GM19351 (cell line): ENCODE data around the gene VPS33A.
"Not testable (repeated sequence)": the region's sequence is repeated elsewhere in the genome, so short reads cannot be mapped to it uniquely, and the experiment has no call there.

Experiments
- ATAC-seq: cut with Tn5 transposase; IDR thresholded peaks from one replicate; pipeline ENCODE4 v1.9.1; 2021; ENCODE audit warnings: mild to moderate bottlenecking, moderate library complexity; ENCODE audit not compliant: unreplicated experiment

The VPS33A gene

DNA sequence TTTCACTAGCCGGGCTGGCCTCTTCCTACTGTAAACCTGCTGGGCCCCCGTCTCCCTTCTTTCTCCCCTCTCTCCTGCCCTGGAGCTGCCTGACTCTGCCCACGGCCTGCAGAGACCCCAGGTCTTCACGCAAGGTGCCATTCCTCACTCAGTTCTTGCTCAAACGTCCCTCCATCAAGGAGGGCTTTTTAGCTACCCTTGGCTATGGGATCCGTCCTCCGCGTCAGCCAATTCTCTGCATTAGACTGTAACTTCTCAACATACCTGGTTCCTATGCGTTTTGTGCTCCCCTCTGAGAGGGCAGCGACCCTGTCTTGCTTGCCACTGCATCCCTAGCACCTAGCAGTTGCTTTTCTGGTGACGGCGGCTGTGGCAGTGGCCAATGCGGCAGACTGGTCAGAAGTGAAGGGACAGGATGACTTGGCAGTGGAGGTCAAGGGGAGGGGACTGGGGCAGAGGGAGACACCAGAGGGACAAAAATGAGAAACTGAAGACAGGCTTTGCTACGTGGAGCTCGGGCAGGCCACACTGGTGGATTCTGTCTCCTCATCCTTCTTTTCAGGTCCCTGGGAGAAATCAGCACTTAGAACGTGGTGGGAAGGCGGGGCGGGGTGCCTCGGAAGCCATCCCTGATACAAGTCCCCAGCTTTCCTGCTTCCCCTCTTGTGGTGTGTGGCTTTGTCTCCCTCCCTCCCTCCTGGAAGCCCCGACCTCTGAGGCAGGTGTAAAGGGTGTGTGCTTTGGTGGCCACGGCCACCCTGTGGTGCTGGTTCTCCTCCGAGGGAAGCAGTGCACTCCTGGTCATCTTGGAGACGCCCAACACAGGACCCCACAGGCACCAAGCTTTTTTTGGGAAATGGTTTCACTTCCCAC is 61.0 kb downstream of the VPS33A start:
- no peak for ATAC-seq

GRCh38 chr12:122204167-122205052 is 61.9 kb downstream of the VPS33A start:
- ATAC-seq, result no peak

DNA sequence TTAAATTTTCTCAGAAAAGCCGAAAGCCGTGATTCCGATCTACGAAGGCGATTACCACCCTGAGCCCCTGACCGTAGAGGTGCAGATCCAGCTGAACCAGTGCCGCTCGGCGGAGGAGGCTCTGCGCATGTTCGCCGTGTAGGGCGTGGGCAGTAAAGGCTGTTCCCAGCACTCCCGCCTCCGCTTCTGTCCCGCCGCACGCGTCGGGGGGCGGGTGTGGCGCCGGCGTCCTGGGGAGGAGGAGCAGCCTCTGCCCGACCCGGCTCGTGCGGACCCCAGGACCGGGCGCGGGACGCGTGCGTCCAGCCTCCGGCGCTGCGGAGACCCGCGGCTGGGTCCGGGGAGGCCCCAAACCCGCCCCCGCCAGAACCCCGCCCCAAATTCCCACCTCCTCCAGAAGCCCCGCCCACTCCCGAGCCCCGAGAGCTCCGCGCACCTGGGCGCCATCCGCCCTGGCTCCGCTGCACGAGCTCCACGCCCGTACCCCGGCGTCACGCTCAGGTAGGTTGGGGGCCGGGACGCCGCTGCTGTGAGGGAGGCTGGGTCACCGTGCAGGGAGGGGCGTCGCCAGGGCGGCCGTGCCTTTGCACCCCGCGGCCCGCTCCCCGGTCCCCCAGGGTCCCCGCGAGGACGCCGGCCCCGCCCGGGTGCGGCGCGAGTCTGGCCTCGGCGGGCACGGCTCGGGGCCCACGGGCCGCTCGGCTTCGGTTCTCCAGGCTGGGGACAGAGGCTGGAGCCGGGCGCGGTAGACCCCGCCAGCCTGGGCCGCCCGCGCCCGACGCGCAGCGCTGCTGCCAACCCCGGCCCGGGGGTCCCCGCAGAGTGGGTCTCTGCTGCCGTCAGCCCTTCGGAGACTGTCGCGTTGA is 62.8 kb downstream of the VPS33A start, which contains the start of gene B3GNT4:
Gene B3GNT4, plus strand, starts transcription at position 409 of the 866 bp plus-strand sequence. CDS start 910 bp downstream, outside the sequence.
- ATAC-seq, result no peak

DNA sequence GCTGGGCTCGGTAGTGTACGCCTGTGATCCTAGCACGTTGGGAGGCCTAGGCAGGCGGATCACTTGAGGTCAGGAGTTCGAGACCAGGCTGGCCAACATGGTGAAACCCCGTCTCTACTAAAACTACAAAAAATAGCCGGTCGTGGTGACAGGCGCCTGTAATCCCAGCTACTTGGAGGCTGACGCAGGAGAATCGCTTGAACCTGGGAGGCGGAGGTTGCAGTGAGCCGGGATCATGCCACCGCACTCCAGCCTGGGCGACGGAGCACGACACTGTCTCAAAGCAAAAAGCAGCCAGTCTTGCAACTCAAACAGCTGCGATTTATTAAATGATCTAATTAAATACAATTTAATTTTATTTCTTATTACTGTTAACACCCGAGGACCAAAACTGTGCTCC is 63.5 kb downstream of the VPS33A start:
- ATAC-seq, result not testable (repeated sequence)

DNA sequence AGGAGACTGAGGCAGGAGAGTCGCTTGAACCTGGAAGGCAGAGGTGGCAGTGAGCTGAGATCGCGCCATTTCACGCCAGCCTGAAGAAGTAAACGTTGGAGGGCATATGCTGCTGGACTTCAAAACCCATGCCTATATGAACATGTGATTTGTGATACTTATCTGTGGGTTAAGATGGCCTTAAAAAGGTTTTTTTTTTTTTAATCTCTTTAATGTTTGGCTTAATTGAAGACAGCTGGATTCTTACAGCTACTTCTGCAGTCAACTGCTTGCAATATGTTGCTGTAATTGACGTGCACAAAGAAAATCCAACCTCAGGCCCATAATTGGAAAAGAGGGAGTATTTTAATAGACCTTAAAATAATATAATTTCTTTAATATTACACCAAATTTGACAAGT is 64.3 kb downstream of the VPS33A start:
- no peak for ATAC-seq

DNA sequence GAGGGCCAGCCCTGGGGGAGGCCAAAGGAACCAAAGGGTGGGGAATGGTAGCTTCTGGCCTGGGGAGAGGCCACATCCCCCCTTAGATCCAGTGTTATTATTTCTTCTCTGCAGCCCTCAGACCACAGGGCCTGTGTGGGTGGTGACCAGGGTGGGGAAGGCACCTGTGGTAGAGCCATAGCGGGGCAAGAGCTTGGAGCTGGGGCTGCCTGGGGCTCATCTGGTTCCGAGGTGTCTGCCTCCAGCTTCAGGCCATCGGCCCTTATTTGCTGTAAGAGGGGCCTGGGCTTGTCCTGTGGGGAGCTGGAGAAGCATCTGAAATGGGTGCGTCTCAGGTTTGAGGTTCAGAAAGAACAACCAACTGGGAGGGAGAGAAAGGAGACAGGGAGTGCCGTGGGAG is 64.9 kb downstream of the VPS33A start:
- ATAC-seq, result no peak

DNA sequence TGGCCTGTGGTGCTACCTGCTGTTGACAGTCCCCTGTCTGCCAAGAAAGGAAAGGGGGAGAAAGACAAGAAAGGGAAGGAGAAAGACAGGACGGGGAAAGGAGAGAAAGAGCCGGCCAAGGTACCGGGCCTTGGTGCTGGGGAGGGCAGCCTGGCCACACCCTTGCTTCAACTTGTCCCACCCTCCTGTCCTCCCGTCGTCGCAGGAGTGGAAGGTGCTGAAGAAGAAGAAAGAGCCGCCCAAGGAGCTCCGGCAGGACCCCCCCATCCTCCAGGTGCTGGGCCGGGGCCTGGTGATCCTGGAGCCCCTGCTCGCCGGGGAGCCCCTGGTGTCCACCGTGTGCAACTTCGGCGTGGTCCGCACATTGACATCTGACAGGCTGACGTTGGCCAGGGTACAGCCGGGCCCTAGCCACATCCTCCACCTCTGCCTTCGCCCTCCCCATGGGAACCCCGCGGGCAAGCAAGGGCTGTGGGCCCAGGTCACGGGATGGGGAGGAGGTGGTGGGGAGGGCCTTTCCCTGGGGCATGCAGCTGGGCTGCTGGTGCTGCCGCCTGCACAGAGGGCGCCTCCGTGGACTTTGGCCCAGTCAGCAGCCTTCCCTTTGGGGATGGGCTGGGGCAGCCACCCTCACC is 65.6 kb downstream of the VPS33A start:
- no peak for ATAC-seq

DNA sequence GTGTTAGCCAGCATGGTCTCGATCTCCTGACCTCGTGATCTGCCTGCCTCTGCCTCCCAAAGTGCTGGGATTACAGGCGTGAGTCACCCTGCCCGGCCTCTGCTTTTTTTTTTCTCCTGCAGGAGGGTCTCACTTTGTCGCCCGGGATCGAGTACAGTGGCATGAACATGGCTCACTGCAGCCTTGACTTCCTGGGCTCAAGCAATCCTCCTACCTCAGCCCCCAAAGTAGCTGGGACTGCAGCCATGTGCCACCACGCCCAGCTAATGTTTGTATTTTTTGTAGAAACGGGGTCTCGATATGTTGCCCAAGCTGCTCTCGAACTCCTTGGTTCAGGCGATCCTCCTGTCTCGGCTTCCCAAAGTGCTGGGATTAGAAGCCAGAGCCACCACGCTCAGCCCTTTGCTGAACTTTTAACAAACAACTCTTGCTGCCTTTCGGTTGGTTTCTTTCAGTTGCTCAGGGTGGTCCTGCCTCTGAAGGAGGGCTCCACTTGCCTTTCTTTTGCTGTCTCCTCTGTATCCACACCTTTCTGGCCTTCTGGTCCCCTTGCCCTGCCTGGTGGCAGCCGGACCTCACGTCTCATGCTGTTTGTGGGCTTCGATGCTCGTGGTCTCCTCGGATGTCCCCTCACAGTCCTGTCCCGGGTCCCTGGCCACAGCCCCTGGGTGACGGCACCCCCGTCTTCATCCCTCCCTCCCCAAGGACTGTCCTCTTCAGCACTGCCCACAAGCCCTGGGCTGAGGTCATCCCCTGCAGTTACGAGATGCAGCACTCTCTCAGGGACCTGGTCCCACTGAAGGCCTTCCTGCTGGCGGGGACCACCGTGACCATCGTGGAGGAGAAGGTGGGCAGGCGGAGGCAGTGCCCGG is 66.6 kb downstream of the VPS33A start:
- no peak for ATAC-seq

- ATAC-seq, result no peak
Observed at GRCh38 chr12:122197612-122197966, 68.7 kb downstream of the VPS33A start.

DNA sequence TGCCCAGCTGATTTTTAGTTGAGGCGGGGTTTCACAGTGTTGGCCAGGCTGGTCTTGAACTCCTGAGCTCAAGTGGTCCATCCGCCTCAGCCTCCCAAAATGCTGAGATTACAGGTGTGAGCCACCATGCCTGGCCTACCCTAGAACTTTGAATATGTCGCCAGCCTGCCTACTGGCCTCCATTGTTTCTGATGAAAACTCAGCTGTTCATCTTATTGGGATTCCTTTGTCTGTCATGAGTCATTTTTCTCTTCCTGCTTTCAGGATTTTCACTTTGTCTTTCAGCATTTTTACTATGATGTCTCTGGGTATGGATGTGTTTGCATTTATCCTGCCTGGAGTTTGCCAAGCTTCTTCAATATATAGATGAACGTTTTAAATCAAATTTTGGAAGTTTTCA is 70.9 kb downstream of the VPS33A start:
- ATAC-seq, result no peak

- ATAC-seq, result no peak
Observed at GRCh38 chr12:122194804-122195203, 71.5 kb downstream of the VPS33A start.

- no peak for ATAC-seq
Observed at GRCh38 chr12:122192441-122192840, 73.9 kb downstream of the VPS33A start.

GRCh38 chr12:122190842-122191668 is 75.2 kb downstream of the VPS33A start:
- ATAC-seq, result no peak

DNA sequence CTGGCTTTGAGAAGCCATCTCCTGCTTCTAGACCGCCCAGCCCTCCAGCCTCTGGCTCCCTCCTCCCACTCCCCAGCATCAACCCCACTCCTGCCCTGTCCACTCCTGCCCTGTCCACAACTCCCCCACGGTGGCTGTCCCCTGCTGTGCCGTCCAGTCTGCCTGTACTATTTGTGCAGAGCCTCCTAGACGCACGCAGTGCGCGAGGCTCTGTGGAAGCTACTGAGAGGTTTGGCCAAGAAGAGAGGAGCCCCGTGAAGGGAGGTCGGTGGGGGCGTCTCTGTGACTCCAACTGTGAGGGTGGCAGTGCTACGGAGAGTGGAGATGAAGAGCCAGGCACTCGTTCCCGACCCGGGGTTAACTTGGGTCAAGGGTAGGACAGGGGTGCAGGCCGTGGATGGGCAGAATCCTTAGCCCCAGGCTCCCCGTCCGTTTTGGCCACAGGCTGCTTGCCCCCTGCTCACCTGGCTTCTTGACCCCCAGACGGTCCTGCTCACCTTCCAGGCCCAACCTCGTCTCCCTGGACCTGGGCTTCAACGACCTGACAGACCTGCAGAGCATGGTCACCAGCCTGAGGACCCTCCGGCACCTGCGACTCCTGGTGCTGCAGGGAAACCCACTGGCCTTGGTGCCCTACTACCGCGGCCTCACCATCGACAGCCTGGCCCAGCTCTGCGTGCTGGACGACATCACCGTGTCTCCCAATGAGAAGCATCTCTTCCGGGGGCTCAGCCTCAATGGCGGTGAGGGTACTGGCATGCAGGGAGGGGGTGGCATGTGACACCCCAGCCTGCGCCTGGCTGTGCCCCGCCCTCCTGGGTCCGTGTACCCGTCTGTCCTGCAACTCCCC is 76.4 kb downstream of the VPS33A start:
- no peak for ATAC-seq

DNA sequence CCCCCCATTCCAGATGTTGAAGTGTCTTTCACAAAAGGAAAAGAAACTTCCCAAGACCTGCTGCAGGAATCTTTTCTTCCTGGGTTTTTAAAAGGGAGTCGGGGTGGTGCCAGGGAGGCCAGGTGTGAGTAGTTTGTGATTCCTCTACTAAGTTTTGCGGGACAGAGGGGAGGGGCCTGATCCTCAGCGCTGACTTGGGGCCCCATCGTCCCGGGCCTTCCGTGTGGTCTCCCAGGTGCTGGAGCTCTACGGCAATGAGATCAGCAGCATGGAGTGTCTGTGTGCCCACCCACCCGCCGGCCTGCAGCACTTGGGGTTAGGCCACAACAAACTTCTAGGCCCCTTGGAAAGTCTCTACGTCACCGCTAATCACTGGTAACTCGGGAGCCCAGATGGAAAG is 78.8 kb downstream of the VPS33A start:
- no peak for ATAC-seq

GRCh38 chr12:122185494-122186082 is 80.7 kb downstream of the VPS33A start:
- no peak for ATAC-seq

DNA sequence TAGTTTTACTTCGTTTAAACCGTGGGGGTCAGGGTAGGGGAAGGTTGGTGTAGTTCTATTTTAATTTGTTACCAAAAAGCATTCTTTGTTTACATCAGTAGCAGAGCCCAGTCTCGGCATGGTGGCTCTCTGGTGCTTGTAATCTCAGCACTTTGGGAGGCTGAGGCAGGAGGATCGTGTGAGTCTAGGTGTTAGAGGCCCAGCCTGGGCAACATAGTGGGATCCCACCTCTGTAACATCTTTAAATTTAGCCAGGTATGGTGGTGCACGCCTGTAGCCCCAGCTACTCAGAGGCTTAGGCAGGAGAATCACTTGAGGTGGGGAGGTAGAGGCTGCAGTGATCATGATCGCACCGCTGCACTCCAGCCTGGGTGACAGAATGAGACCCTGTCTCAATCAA is 81.2 kb downstream of the VPS33A start:
- no peak for ATAC-seq
